ENCODE results near the gene SLC16A3. TPM values are rescaled to one million over a fixed set of nuclear protein-coding genes. Genes with fewer than 3 reads are reported as not detected.

SLC16A3 gene
- total and polyA plus RNA-seq, 2 of the 8 experiments (the other 6 are each of a cell fraction or from before 2014, with no cell fraction given), result 3.8 to 8.7 TPM

- TF ChIP-seq YY1 (IDR thresholded peaks at IDR 0.05; ENCODE audit: low read depth, low read length) (peak; percentile 91), TAF7 (optimal IDR thresholded peaks at IDR 0.05; ENCODE audit: borderline replicate concordance, low read depth, low read length) (peak; percentile 80), CREB1 (IDR thresholded peaks at IDR 0.05) (peak; percentile 89), SAP30 (IDR thresholded peaks at IDR 0.05; ENCODE audit: insufficient read depth, insufficient replicate concordance, low read length) (peak; percentile 50), CTBP2 (IDR thresholded peaks at IDR 0.05; ENCODE audit: borderline replicate concordance, insufficient read depth, insufficient read length, low read length) (no peak), GABPA (IDR thresholded peaks at IDR 0.05; ENCODE audit: borderline replicate concordance, insufficient read depth, low read length) (peak; percentile 74; the same call in 1 of the 2 replicates), SP2 (IDR thresholded peaks at IDR 0.05; ENCODE audit: low read length) (no peak), EP300 (IDR thresholded peaks at IDR 0.05; ENCODE audit: borderline replicate concordance in 1 of 2, low read depth in 2 of 2, low read length in 2 of 2) (0 out of 3 replicates have a peak, but pooled peaks of 1 of the 2 experiments have one; percentile 30), PHF8 (conservative IDR thresholded peaks at IDR 0.05; ENCODE audit: low read depth, low read length) (peak; percentile 69), TBP (IDR thresholded peaks at IDR 0.05; ENCODE audit: low read depth, low read length) (peak; percentile 58; the same call in 1 of the 2 replicates), BRCA1 (IDR thresholded peaks at IDR 0.05; ENCODE audit: low read depth, low read length) (no peak), SIN3A (conservative IDR thresholded peaks at IDR 0.05 in 1 of 2, IDR thresholded peaks at IDR 0.05 in 1 of 2; ENCODE audit: low read depth in 1 of 2, low read length in 2 of 2) (0 out of 4 replicates have a peak, but pooled peaks have one; percentile 25), SP1 (IDR thresholded peaks at IDR 0.05; ENCODE audit: low read depth, low read length) (no peak; the same call in 1 of the 2 replicates), SRF (IDR thresholded peaks at IDR 0.05; ENCODE audit: low read depth, low read length) (no peak), JUND (IDR thresholded peaks at IDR 0.05; ENCODE audit: low read length) (peak; percentile 41), KDM1A (IDR thresholded peaks at IDR 0.05; ENCODE audit: borderline replicate concordance, low read length) (no peak), TEAD4 (IDR thresholded peaks at IDR 0.05; ENCODE audit: low read depth, low read length) (no peak), TAF1 (IDR thresholded peaks at IDR 0.05; ENCODE audit: low read depth, low read length) (peak; percentile 89), SP4 (IDR thresholded peaks at IDR 0.05; ENCODE audit: low read length) (peak; percentile 85; the same call in 1 of the 2 replicates), TCF12 (IDR thresholded peaks at IDR 0.05; ENCODE audit: low read depth, low read length) (no peak)
Measured at GRCh38 chr17:82273327-82274133, 44.7 kb downstream of the SLC16A3 start, which contains the start of gene CSNK1D (continued).

Data from H1 (cell line).